ENCODE data around the gene TUSC1. TPM values are rescaled to one million over a fixed set of nuclear protein-coding genes. Genes with fewer than 3 reads are reported as not detected.
A peak's percentile ranks its signal among the peaks of the same experiment; 100 is the strongest.
"Not testable (repeated sequence)": the region's sequence is repeated elsewhere in the genome, so short reads cannot be mapped to it uniquely, and the experiment has no call there.

The TUSC1 gene
- total RNA-seq, 1 donor = 10.5 TPM

- H3K4me3 ChIP-seq (ENCODE audit: low read depth, low read length) = no peak overlapping the region
- DNase-seq (ENCODE audit: low read depth) = peak; percentile 82
- TF ChIP-seq CTCF (IDR thresholded peaks at IDR 0.05; ENCODE audit: insufficient read depth, low read length) = no peak
These were observed 25.6 kb upstream of the TUSC1 start for GRCh38 chr9:25703701-25704357.

- TF ChIP-seq CTCF (IDR thresholded peaks at IDR 0.05; ENCODE audit: insufficient read depth, low read length) = no peak
- DNase-seq (ENCODE audit: low read depth) = no peak
- no peak overlapping the region for H3K4me3 ChIP-seq (ENCODE audit: low read depth, low read length)
These were observed 24.3 kb upstream of the TUSC1 start for GRCh38 chr9:25702536-25702935.

- peak; percentile 62 for DNase-seq (ENCODE audit: low read depth)
- H3K4me3 ChIP-seq (ENCODE audit: low read depth, low read length) = not testable (repeated sequence)
These were observed 22.7 kb upstream of the TUSC1 start for GRCh38 chr9:25700899-25701298.

- no peak for TF ChIP-seq CTCF (IDR thresholded peaks at IDR 0.05; ENCODE audit: insufficient read depth, low read length)
- no peak for DNase-seq (ENCODE audit: low read depth)
- H3K4me3 ChIP-seq (ENCODE audit: low read depth, low read length) = no peak overlapping the region
These were observed 22.2 kb upstream of the TUSC1 start for GRCh38 chr9:25700430-25700829.

- TF ChIP-seq CTCF (IDR thresholded peaks at IDR 0.05; ENCODE audit: insufficient read depth, low read length) = no peak
- no peak overlapping the region for H3K4me3 ChIP-seq (ENCODE audit: low read depth, low read length)
- DNase-seq (ENCODE audit: low read depth) = peak; percentile 57
These were observed 13.5 kb upstream of the TUSC1 start for GRCh38 chr9:25691786-25692185.

- no peak for DNase-seq (ENCODE audit: low read depth)
- no peak overlapping the region for H3K4me3 ChIP-seq (ENCODE audit: low read depth, low read length)
- no peak for TF ChIP-seq CTCF (IDR thresholded peaks at IDR 0.05; ENCODE audit: insufficient read depth, low read length)
These were observed 6.1 kb upstream of the TUSC1 start for GRCh38 chr9:25684321-25684720.

- no peak overlapping the region for H3K4me3 ChIP-seq (ENCODE audit: low read depth, low read length)
- no peak for TF ChIP-seq CTCF (IDR thresholded peaks at IDR 0.05; ENCODE audit: insufficient read depth, low read length)
- peak; percentile 90 for DNase-seq (ENCODE audit: low read depth)
These were observed 3.0 kb upstream of the TUSC1 start for GRCh38 chr9:25681266-25681665.

Data from fibroblast of the aortic adventitia (primary cell).